Upper lobe of right lung (tissue), 1 donor: Measurements from ENCODE around the gene TMEM138. TPM values are rescaled to one million over a fixed set of nuclear protein-coding genes. Genes with fewer than 3 reads are reported as not detected.

Source experiments
- ATAC-seq: fragments of 200-7000 bp; cut with Tn5 transposase; one replicate; pipeline ENCODE4 v1.9.1; 2020; ENCODE audit warnings: mild to moderate bottlenecking, moderate library complexity
- DNase-seq: peaks from one replicate; pipeline ENCODE4 v3.0.0-alpha.2; 2020
- H3K27ac ChIP-seq: fragments of 200-600 bp; one replicate; pipeline ENCODE4 v1.8.0; 2022
- H3K27me3 ChIP-seq: fragments of 200-600 bp; one replicate; pipeline ENCODE4 v1.8.0; 2022; ENCODE audit warnings: mild to moderate bottlenecking
- H3K36me3 ChIP-seq: fragments of 200-600 bp; one replicate; pipeline ENCODE4 v1.8.0; 2022
- H3K4me1 ChIP-seq: fragments of 200-600 bp; one replicate; pipeline ENCODE4 v1.8.0; 2022
- H3K4me3 ChIP-seq: fragments of 200-600 bp; one replicate; pipeline ENCODE4 v1.8.0; 2022; ENCODE audit warnings: mild to moderate bottlenecking
- H3K9me3 ChIP-seq: fragments of 200-600 bp; one replicate; pipeline ENCODE4 v1.8.0; 2022
- intact Hi-C: fragments of 100-400 bp; cut with DNase I; formaldehyde crosslinking; loops from one replicate; pipeline ENCODE4 v1.11.0; 2022
- total RNA-seq: library from RNA; stranded (reverse); fragmentation: NEBNext Ultra II Directional; extraction: Animal tissue kit (Norgen Biotek cat#: 25700); gene quantifications from one replicate; pipeline ENCODE4 v1.2.1, GENCODE V29; 2021
- TF ChIP-seq, protein P1 (sequence below): fragments of 200-600 bp; IDR thresholded peaks from one replicate; pipeline ENCODE4 v1.8.0; 2022; ENCODE audit warnings: antibody characterized with exemption
- donor health status: DM: no; HTN: yes; CAD: no; lungs with severe emphysema.

The TMEM138 gene
- total RNA-seq, 1 donor from 2014 or later, result 46.3 TPM

DNA sequence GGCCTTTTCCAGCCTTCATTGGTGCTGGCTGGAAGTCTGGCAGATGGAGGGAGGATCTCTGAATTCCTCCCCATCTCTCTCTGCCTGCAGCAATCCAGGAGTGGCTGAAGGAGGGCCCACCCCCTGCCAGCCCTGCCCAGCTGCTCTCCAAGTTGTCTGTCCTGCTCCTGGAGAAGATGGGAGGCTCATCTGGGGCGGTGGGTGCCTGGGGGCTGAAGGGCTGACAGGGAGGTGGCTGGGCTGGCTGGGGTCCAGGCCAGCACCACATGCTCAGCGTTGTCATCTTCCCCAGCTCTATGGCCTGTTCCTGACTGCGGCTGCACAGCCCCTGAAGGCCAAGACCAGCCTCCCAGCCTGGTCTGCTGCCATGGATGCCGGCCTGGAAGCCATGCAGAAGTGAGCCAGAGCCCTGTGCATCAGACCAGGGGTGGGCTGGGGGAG is 17.0 kb upstream of the TMEM138 start:
- Histone ChIP-seq H3K4me3 (no peak overlapping the region), H3K27me3 (no peaks in the 10 kb centered on the region), H3K27ac (peak overlapping the region; percentile 19), H3K4me1 (no peaks in the 10 kb centered on the region), H3K9me3 (no peaks in the 10 kb centered on the region), H3K36me3 (peaks cover 17% of the 10 kb centered on the region)
- DNase-seq, result no peak
- TF ChIP-seq, protein P1, sequence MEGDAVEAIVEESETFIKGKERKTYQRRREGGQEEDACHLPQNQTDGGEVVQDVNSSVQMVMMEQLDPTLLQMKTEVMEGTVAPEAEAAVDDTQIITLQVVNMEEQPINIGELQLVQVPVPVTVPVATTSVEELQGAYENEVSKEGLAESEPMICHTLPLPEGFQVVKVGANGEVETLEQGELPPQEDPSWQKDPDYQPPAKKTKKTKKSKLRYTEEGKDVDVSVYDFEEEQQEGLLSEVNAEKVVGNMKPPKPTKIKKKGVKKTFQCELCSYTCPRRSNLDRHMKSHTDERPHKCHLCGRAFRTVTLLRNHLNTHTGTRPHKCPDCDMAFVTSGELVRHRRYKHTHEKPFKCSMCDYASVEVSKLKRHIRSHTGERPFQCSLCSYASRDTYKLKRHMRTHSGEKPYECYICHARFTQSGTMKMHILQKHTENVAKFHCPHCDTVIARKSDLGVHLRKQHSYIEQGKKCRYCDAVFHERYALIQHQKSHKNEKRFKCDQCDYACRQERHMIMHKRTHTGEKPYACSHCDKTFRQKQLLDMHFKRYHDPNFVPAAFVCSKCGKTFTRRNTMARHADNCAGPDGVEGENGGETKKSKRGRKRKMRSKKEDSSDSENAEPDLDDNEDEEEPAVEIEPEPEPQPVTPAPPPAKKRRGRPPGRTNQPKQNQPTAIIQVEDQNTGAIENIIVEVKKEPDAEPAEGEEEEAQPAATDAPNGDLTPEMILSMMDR, result no peak
- intact Hi-C loops, result no loop called here
- no peak for ATAC-seq

GRCh38 chr11:61345954-61346843 is 16.0 kb upstream of the TMEM138 start:
- no peaks in the 10 kb centered on the region for H3K27me3 ChIP-seq
- H3K9me3 ChIP-seq, result no peaks in the 10 kb centered on the region
- no peaks in the 10 kb centered on the region for H3K4me1 ChIP-seq
- no peak for ATAC-seq
- H3K4me3 ChIP-seq, result no peak overlapping the region
- H3K36me3 ChIP-seq, result peaks cover 26% of the 10 kb centered on the region
- TF ChIP-seq, protein P1, result no peak
- peak overlapping the region; percentile 19 for H3K27ac ChIP-seq
- intact Hi-C loops, result no loop called here
- no peak for DNase-seq

- Histone ChIP-seq H3K4me1 (no peaks in the 10 kb centered on the region), H3K36me3 (peaks cover 42% of the 10 kb centered on the region), H3K27me3 (no peaks in the 10 kb centered on the region), H3K4me3 (no peak overlapping the region), H3K27ac (peak overlapping the region; percentile 68), H3K9me3 (no peaks in the 10 kb centered on the region)
- DNase-seq, result peak; percentile 64
- TF ChIP-seq, protein P1, result no peak
- peak; percentile 58 for ATAC-seq
- intact Hi-C loops, result no loop called here
Measured at GRCh38 chr11:61347916-61348461, 14.2 kb upstream of the TMEM138 start.

- no peak for DNase-seq
- intact Hi-C loops, result no loop called here
- Histone ChIP-seq H3K27ac (no peak overlapping the region), H3K4me1 (no peaks in the 10 kb centered on the region), H3K36me3 (peaks cover 55% of the 10 kb centered on the region), H3K9me3 (no peaks in the 10 kb centered on the region), H3K4me3 (no peak overlapping the region), H3K27me3 (no peaks in the 10 kb centered on the region)
- ATAC-seq, result no peak
- TF ChIP-seq, protein P1, result no peak
Measured at GRCh38 chr11:61349189-61349751, 12.9 kb upstream of the TMEM138 start.

- no peak for DNase-seq
- Histone ChIP-seq H3K9me3 (no peaks in the 10 kb centered on the region), H3K27ac (no peak overlapping the region), H3K36me3 (peaks cover 55% of the 10 kb centered on the region), H3K4me3 (no peak overlapping the region), H3K4me1 (no peaks in the 10 kb centered on the region), H3K27me3 (no peaks in the 10 kb centered on the region)
- intact Hi-C loops, result no loop called here
- ATAC-seq, result no peak
- TF ChIP-seq, protein P1, result no peak
Measured at GRCh38 chr11:61349916-61350315, 12.3 kb upstream of the TMEM138 start.
